Astrocyte (in vitro differentiated cells and primary cell): ENCODE results near the gene GABARAP. TPM values are rescaled to one million over a fixed set of nuclear protein-coding genes. Genes with fewer than 3 reads are reported as not detected.

Source experiments
- DNase-seq: peaks from one replicate; pipeline ENCODE4 v3.0.0-alpha.2; 2010; ENCODE audit warnings: low read depth
- FAIRE-seq: peaks from 2 replicates; lab custom pipeline; 2011; peaks lifted over from hg19 to GRCh38; lab: Jason Lieb, UNC
- H2AFZ ChIP-seq: 2 replicates; pipeline ENCODE4 v1.6.0; 2012; ENCODE audit warnings: low read depth, low read length, inconsistent platforms
- H3K27ac ChIP-seq: 2 replicates; pipeline ENCODE4 v1.5.1; 2011; ENCODE audit warnings: low read depth, low read length, inconsistent platforms
- H3K27me3 ChIP-seq: 2 replicates; pipeline ENCODE4 v1.6.0; 2011; ENCODE audit warnings: low read length, inconsistent platforms; ENCODE audit not compliant: insufficient read depth
- H3K36me3 ChIP-seq: 2 replicates; pipeline ENCODE4 v1.5.1; 2011; ENCODE audit warnings: low read length, inconsistent platforms; ENCODE audit not compliant: insufficient read depth
- H3K4me1 ChIP-seq: 2 replicates; pipeline ENCODE4 v1.5.1; 2011; ENCODE audit warnings: low read length, inconsistent platforms; ENCODE audit not compliant: insufficient read depth
- H3K4me2 ChIP-seq: 2 replicates; pipeline ENCODE4 v1.6.0; 2012; ENCODE audit warnings: low read length, inconsistent platforms
- H3K4me3 ChIP-seq: 2 replicates; pipeline ENCODE4 v1.5.1; 2011; ENCODE audit warnings: low read depth, mild to moderate bottlenecking, low read length, inconsistent platforms; ENCODE audit not compliant: insufficient read depth
- H3K79me2 ChIP-seq: 2 replicates; pipeline ENCODE4 v1.6.0; 2012; ENCODE audit warnings: mild to moderate bottlenecking, low read length, inconsistent platforms; ENCODE audit not compliant: insufficient read depth
- H3K9ac ChIP-seq: 2 replicates; pipeline ENCODE4 v1.6.0; 2012; ENCODE audit warnings: mild to moderate bottlenecking, low read length, inconsistent platforms
- H3K9me3 ChIP-seq: 2 replicates; pipeline ENCODE4 v1.5.1; 2012; ENCODE audit warnings: low read depth, mild to moderate bottlenecking, low read length, inconsistent platforms; ENCODE audit not compliant: insufficient read depth
- H4K20me1 ChIP-seq: 2 replicates; pipeline ENCODE4 v1.6.0; 2012; ENCODE audit warnings: low read length, inconsistent platforms; ENCODE audit not compliant: insufficient read depth
- H3K27ac Mint-ChIP-seq: one replicate; pipeline ENCODE4 v1.8.0; 2021; ENCODE audit warnings: mild to moderate bottlenecking, mixed read lengths; ENCODE audit not compliant: unreplicated experiment
- H3K27me3 Mint-ChIP-seq: one replicate; pipeline ENCODE4 v1.8.0; 2021; ENCODE audit warnings: low read depth, mixed read lengths; ENCODE audit not compliant: unreplicated experiment
- H3K36me3 Mint-ChIP-seq: one replicate; pipeline ENCODE4 v1.8.0; 2021; ENCODE audit warnings: low read depth, mixed read lengths; ENCODE audit not compliant: unreplicated experiment
- H3K4me1 Mint-ChIP-seq: one replicate; pipeline ENCODE4 v1.8.0; 2021; ENCODE audit warnings: low read depth, mixed read lengths; ENCODE audit not compliant: unreplicated experiment
- H3K4me3 Mint-ChIP-seq: one replicate; pipeline ENCODE4 v1.8.0; 2021; ENCODE audit warnings: mild to moderate bottlenecking, moderate library complexity, mixed read lengths; ENCODE audit not compliant: unreplicated experiment
- H3K9me3 Mint-ChIP-seq: one replicate; pipeline ENCODE4 v1.8.0; 2021; ENCODE audit warnings: mild to moderate bottlenecking, mixed read lengths; ENCODE audit not compliant: unreplicated experiment
- EZH2 ChIP-seq: IDR thresholded peaks from 2 replicates; pipeline ENCODE4 v1.6.1; 2012; ENCODE audit warnings: mild to moderate bottlenecking, low read length, inconsistent platforms; ENCODE audit not compliant: insufficient read depth
- total RNA-seq: library from RNA; stranded (reverse); gene quantifications from 2 replicates; pipeline ENCODE4 v1.2.1, GENCODE V29; 2021
- TF ChIP-seq, protein P1 (sequence below): IDR thresholded peaks from 2 replicates; pipeline ENCODE4 v1.5.1; 2011; ENCODE audit warnings: low read depth, mild to moderate bottlenecking, inconsistent platforms, low read length, moderate library complexity; ENCODE audit not compliant: insufficient read depth

The GABARAP gene
- total RNA-seq, 1 donor from 2014 or later = 434 TPM

DNA sequence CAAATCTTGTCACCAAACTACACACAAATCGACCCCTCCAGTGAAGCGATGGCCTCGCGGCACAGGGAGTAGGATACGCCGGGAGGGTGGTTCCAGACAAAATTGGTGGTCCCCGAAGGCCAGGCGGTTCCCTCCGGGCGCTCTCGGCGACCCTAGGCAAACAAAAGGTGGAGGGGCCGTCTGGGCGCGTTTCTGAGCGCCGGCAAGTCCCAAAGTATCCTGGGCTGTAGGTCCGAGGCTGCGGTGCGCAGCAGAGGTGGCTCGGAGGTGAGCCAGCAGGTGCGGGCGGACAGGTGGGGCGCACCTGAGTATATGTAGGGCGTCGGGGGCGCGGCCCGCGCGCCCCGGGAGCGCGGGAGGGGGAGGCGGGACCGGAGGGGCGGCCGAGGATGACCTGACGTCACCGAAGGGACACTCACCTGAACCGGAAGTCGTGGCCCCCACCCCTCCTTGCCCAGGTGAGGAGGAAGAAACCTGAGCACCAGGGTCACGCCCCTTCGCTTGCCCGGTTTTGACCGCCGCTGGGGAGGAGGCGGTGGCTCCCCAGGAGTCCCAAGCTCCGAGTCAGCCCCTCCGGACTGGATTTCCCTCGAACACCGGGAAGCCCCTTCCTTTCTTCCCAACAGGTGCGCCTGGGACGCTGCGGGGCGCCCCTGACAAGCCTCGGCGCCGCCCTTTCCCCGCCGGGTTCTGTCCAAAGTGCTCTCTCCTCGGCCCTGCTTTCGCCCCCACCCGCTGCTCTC is 20.1 kb upstream of the GABARAP start, which contains the start of gene CLDN7:
Gene CLDN7 (minus strand): TSS at position 287 of the 743 bp plus-strand sequence. CDS start 435 bp downstream, outside the sequence.
- no peak within 1 kb of the TSS for H3K27ac ChIP-seq
- peaks cover 6% of the 10 kb centered on the region for H3K36me3 Mint-ChIP-seq
- H2AFZ ChIP-seq = peak within 1 kb of the TSS; percentile 67
- peaks cover 14% of the 10 kb centered on the region for H3K27me3 Mint-ChIP-seq
- H3K9me3 ChIP-seq = no peaks in the 10 kb centered on the region
- no peak for FAIRE-seq
- H3K4me3 ChIP-seq = peak within 1 kb of the TSS; percentile 28
- H3K27ac Mint-ChIP-seq = peak within 1 kb of the TSS; percentile 45
- H3K4me1 ChIP-seq = peaks cover 12% of the 10 kb centered on the region
- H3K9me3 Mint-ChIP-seq = peaks cover 3% of the 10 kb centered on the region
- peak within 1 kb of the TSS; percentile 23 for H3K9ac ChIP-seq
- peaks cover 14% of the 10 kb centered on the region for H3K27me3 ChIP-seq
- H3K4me2 ChIP-seq = peak within 1 kb of the TSS; percentile 80
- H3K4me3 Mint-ChIP-seq = peak within 1 kb of the TSS; percentile 57
- DNase-seq = no peak
- H3K4me1 Mint-ChIP-seq = peaks cover 3% of the 10 kb centered on the region
- no peaks in the 10 kb centered on the region for H4K20me1 ChIP-seq
- TF ChIP-seq EZH2 = peak; percentile 89
- TF ChIP-seq, protein P1, sequence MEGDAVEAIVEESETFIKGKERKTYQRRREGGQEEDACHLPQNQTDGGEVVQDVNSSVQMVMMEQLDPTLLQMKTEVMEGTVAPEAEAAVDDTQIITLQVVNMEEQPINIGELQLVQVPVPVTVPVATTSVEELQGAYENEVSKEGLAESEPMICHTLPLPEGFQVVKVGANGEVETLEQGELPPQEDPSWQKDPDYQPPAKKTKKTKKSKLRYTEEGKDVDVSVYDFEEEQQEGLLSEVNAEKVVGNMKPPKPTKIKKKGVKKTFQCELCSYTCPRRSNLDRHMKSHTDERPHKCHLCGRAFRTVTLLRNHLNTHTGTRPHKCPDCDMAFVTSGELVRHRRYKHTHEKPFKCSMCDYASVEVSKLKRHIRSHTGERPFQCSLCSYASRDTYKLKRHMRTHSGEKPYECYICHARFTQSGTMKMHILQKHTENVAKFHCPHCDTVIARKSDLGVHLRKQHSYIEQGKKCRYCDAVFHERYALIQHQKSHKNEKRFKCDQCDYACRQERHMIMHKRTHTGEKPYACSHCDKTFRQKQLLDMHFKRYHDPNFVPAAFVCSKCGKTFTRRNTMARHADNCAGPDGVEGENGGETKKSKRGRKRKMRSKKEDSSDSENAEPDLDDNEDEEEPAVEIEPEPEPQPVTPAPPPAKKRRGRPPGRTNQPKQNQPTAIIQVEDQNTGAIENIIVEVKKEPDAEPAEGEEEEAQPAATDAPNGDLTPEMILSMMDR = no peak
- no peaks in the 10 kb centered on the region for H3K36me3 ChIP-seq
- H3K79me2 ChIP-seq = no peaks in the 10 kb centered on the region

DNA sequence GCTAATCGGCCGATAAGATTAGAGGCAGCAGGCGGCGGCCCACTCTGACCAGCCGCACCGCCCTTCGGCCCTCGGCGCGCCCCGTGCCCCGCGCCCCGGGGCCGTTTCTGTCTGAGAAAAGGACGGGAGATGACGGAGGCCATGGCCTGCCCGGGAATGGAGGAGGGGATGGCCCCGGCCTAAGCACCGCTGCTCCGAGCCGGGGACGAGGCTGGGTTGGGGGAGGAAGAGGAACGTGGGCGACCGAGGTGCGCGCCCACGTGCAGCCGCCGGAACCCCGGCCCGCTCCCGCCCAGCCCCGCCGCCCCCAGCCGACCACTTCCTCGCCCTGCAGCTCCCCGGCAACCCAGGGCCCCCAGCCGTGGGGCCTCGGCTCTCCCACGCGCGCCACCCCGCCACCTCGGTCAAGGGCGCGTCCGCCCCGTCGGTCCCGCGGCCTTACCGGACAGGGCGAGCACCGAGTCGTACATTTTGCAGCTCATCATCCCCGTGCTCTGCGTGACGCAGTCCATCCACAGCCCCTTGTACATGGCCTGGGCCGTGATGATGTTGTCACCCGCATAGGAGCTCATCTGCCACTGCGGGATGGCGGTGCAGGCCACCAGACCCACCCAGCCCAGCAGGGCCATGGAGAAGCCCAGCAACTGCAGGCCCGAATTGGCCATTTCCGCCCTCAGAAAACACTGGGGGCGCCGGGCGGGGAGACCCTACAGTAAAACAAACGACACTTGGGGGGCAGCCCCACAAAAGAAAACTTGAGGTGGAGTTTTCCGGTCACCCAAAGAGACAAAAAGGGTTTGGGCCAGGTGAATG is 19.3 kb upstream of the GABARAP start:
- Histone ChIP-seq H3K4me3 (peak overlapping the region; percentile 28), H3K9me3 (no peaks in the 10 kb centered on the region), H3K4me1 (peaks cover 12% of the 10 kb centered on the region), H3K36me3 (no peaks in the 10 kb centered on the region), H3K27me3 (peaks cover 14% of the 10 kb centered on the region), H3K27ac (no peak overlapping the region), H2AFZ (peak overlapping the region; percentile 41), H4K20me1 (no peaks in the 10 kb centered on the region), H3K79me2 (no peaks in the 10 kb centered on the region), H3K4me2 (peak overlapping the region; percentile 80), H3K9ac (peak overlapping the region; percentile 23)
- peaks cover 14% of the 10 kb centered on the region for H3K27me3 Mint-ChIP-seq
- H3K4me3 Mint-ChIP-seq = peak overlapping the region; percentile 50
- H3K4me1 Mint-ChIP-seq = no peaks in the 10 kb centered on the region
- DNase-seq = no peak
- H3K27ac Mint-ChIP-seq = no peak overlapping the region
- TF ChIP-seq, protein P1 = no peak
- TF ChIP-seq EZH2 = no peak
- peaks cover 9% of the 10 kb centered on the region for H3K36me3 Mint-ChIP-seq
- H3K9me3 Mint-ChIP-seq = no peaks in the 10 kb centered on the region
- no peak for FAIRE-seq
